Endothelial cell of umbilical vein (primary cell): ENCODE measurements around the gene DUSP5. TPM values are rescaled to one million over a fixed set of nuclear protein-coding genes. Genes with fewer than 3 reads are reported as not detected.
A peak's percentile ranks its signal among the peaks of the same experiment; 100 is the strongest.

Source experiments
- BruUV-seq: library from RNA; stranded (reverse); fragments of 400-500 nt; replicated peaks from 2 replicates; lab custom pipeline; 2021; lab: Mats Ljungman, UMichigan
- CTCF ChIA-PET: fragments of 300-600, 350-600 bp; sonication (Branson Sonifier 250); formaldehyde crosslinking; loops from one replicate; lab custom pipeline; 2021; ENCODE audit warnings: antibody characterized with exemption, inconsistent platforms; lab: Charles Lee
- POLR2A ChIA-PET: fragments of 300-600, 350-600 bp; sonication (Branson Sonifier 250); formaldehyde crosslinking; loops from one replicate; lab custom pipeline; 2021; ENCODE audit warnings: antibody characterized with exemption, inconsistent platforms; lab: Charles Lee
- DNase-seq: peaks from one replicate; pipeline ENCODE4 v3.0.0-alpha.2; 2011; ENCODE audit warnings: low read depth, low spot score
- FAIRE-seq: peaks from 2 replicates; lab custom pipeline; 2011; peaks lifted over from hg19 to GRCh38; lab: Jason Lieb, UNC
- H2AFZ ChIP-seq: 2 replicates; pipeline ENCODE4 v1.6.0; 2012; ENCODE audit warnings: low read depth, low read length, control low read depth, inconsistent platforms
- H3K27ac ChIP-seq: 2 replicates; pipeline ENCODE4 v1.5.1; 2011; ENCODE audit warnings: low read depth, mild to moderate bottlenecking, control low read depth, low read length, moderate library complexity; ENCODE audit not compliant: insufficient read depth
- H3K27me3 ChIP-seq, 2 experiments: 2 replicates each; pipeline versions ENCODE4 v1.6.0 to v1.6.1; 2011; ENCODE audit warnings: low read length in 2 of 2, mixed read lengths in 1 of 2; ENCODE audit not compliant: control insufficient read depth in 2 of 2, insufficient read depth in 2 of 2
- H3K36me3 ChIP-seq, 2 experiments: 2 replicates in 1 of 2; 3 replicates in 1 of 2; pipeline ENCODE4 v1.5.1; 2011; ENCODE audit warnings: low read length in 2 of 2, mild to moderate bottlenecking in 1 of 2, moderate library complexity in 1 of 2; ENCODE audit not compliant: control insufficient read depth in 2 of 2, insufficient read depth in 2 of 2; ENCODE audit errors: extremely low read depth in 1 of 2
- H3K4me1 ChIP-seq: 3 replicates; pipeline ENCODE4 v1.5.1; 2011; ENCODE audit warnings: mild to moderate bottlenecking, low read length; ENCODE audit not compliant: control insufficient read depth, insufficient read depth; ENCODE audit errors: extremely low read depth
- H3K4me2 ChIP-seq: 2 replicates; pipeline ENCODE4 v1.6.1; 2011; ENCODE audit warnings: low read length, control low read depth, mixed read lengths; ENCODE audit not compliant: insufficient read depth
- H3K4me3 ChIP-seq, 3 experiments: fragments of 200-600 bp in 1 of 3; sonication (generic), shearing (Covaris generic) in 1 of 3; replicated peaks in 1 of 3; 2 replicates each; pipeline ENCODE4 v1.5.1; 2011 to 2016; ENCODE audit warnings: control low read depth in 3 of 3, low read length in 3 of 3, mild to moderate bottlenecking in 2 of 3, inconsistent platforms in 1 of 3, low read depth in 1 of 3, moderate library complexity in 1 of 3; ENCODE audit not compliant: insufficient read depth in 1 of 3
- H3K79me2 ChIP-seq: 2 replicates; pipeline ENCODE4 v1.6.0; 2012; ENCODE audit warnings: low read length, inconsistent platforms; ENCODE audit not compliant: control insufficient read depth, insufficient read depth
- H3K9ac ChIP-seq: replicated peaks from 2 replicates; pipeline ENCODE3; 2011; ENCODE audit warnings: low read length, control low read depth; ENCODE audit not compliant: insufficient read depth; ENCODE audit errors: extremely low read depth
- H3K9me1 ChIP-seq: replicated peaks from 3 replicates; pipeline ENCODE4 v1.6.0; 2011; ENCODE audit warnings: mild to moderate bottlenecking, low read length; ENCODE audit not compliant: control insufficient read depth, insufficient read depth; ENCODE audit errors: extremely low read depth
- H3K9me3 ChIP-seq: replicated peaks from 2 replicates; pipeline ENCODE4 v1.5.1; 2012; ENCODE audit warnings: low read length, inconsistent platforms; ENCODE audit not compliant: control insufficient read depth, insufficient read depth
- H4K20me1 ChIP-seq: replicated peaks from 2 replicates; pipeline ENCODE3; 2011; ENCODE audit warnings: mild to moderate bottlenecking, low read length; ENCODE audit not compliant: control insufficient read depth, insufficient read depth; ENCODE audit errors: extremely low read depth
- EZH2 ChIP-seq: IDR thresholded peaks from 2 replicates; pipeline ENCODE4 v1.6.1; 2012; ENCODE audit warnings: borderline replicate concordance, low read depth, mild to moderate bottlenecking, moderate library complexity, low read length, inconsistent platforms; ENCODE audit not compliant: severe bottlenecking
- FOS ChIP-seq: IDR thresholded peaks from 2 replicates; pipeline ENCODE4 v1.6.1; 2011; ENCODE audit warnings: mild to moderate bottlenecking, low read length, moderate library complexity, borderline replicate concordance; ENCODE audit not compliant: insufficient read depth
- GATA2 ChIP-seq: IDR thresholded peaks from 2 replicates; pipeline ENCODE4 v1.7.0; 2011; ENCODE audit warnings: low read depth, mild to moderate bottlenecking, moderate library complexity, mixed read lengths, low read length; ENCODE audit not compliant: insufficient read length, insufficient read depth
- JUN ChIP-seq: IDR thresholded peaks from 2 replicates; pipeline ENCODE4 v1.6.1; 2011; ENCODE audit warnings: borderline replicate concordance, low read depth; ENCODE audit not compliant: insufficient read length, insufficient read depth
- MYC ChIP-seq: IDR thresholded peaks from one replicate; pipeline ENCODE4 v1.6.1; 2011; ENCODE audit warnings: mild to moderate bottlenecking, low read depth, low read length
- POLR2A ChIP-seq: IDR thresholded peaks from 2 replicates; pipeline ENCODE4 v1.6.1; 2012; ENCODE audit warnings: low read depth, mild to moderate bottlenecking, control low read depth, low read length
- POLR2AphosphoS5 ChIP-seq: IDR thresholded peaks from 2 replicates; pipeline ENCODE4 v1.6.1; 2012; ENCODE audit warnings: low read depth, mild to moderate bottlenecking, control low read depth, low read length, moderate library complexity; ENCODE audit not compliant: insufficient read depth
- dilution Hi-C: fragments of 300-500 bp; cut with MboI; formaldehyde crosslinking; loops from one replicate; pipeline ENCODE4 v1.15.0; 2019; ENCODE audit warnings: low sequenced_read_pairs; ENCODE audit not compliant: extremely low pct_ligation_motif_present
- intact Hi-C: fragments of 100-400 bp; cut with micrococcal nuclease; formaldehyde crosslinking; loops from one replicate; pipeline ENCODE4 v1.10.0; 2022
- polyA plus RNA-seq, 4 experiments: library from polyadenylated mRNA; depleted of rRNA in 3 of 4; stranded (reverse) in 3 of 4; unstranded in 1 of 4; fragments of >200 nt; gene quantifications; 2 replicates each; pipeline versions ENCODE4 v1.2.1 to v1.2.3, GENCODE V29; 2011 to 2012; ENCODE audit warnings: missing spikeins in 1 of 4
- total RNA-seq: library from RNA; stranded (reverse); gene quantifications from 2 replicates; pipeline ENCODE4 v1.2.3, GENCODE V29; 2021
- TF ChIP-seq, protein P1 (sequence below): IDR thresholded peaks from 2 replicates; pipeline ENCODE4 v1.6.1; 2011; ENCODE audit not compliant: insufficient read depth, insufficient read length
- TF ChIP-seq, protein P2 (sequence below), 2 donors: IDR thresholded peaks; 1 replicate in 1 of 2; 2 replicates in 1 of 2; pipeline ENCODE4 v1.5.1; 2011; ENCODE audit warnings: low read length in 2 of 2, mild to moderate bottlenecking in 2 of 2, moderate library complexity in 2 of 2, control low read depth in 1 of 2, inconsistent platforms in 1 of 2, low read depth in 1 of 2; ENCODE audit not compliant: insufficient read depth in 1 of 2; ENCODE audit errors: extremely low read depth in 1 of 2

DUSP5 gene
- total and polyA plus RNA-seq, 2 donors (not counting 3 experiments of a cell fraction or from before 2014, with no cell fraction given), result 12.2 to 25.2 TPM

DNA sequence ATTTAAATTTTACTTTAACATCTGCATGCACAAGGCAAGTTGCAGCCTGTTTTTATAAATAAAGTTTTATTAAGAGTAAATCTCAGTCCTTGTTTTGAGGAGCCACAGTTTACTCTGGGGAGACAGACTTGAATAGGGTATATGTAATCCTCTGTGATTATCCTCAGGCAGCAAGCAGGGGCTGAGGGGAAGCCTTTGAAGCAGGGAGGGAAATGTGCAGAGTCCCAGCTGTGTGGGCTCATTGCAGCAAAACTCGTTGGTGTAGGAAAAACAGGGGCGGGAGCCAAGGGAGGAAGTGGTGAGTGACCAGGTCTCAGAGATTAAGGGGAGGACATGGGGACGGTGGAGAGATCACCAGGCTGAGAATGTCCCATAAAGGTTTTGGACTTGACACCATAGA is 35.4 kb downstream of the DUSP5 start:
- Histone ChIP-seq H3K27me3 (no peaks in the 10 kb centered on the region), H3K4me3 (no peak overlapping the region), H2AFZ (peak overlapping the region; percentile 68), H3K9ac (no peak overlapping the region), H3K4me1 (peaks cover 36% of the 10 kb centered on the region), H3K36me3 (no peaks in the 10 kb centered on the region), H3K27ac (no peak overlapping the region), H3K9me3 (no peaks in the 10 kb centered on the region), H3K79me2 (no peaks in the 10 kb centered on the region), H4K20me1 (no peaks in the 10 kb centered on the region), H3K9me1 (no peaks in the 10 kb centered on the region), H3K4me2 (no peak overlapping the region)
- CTCF ChIA-PET, result interaction anchor here (0.6 to 3.0 kb wide), 4 partner anchors 32 to 225 kb away, joined by 3 to 12 read pairs (median 3); no protein-coding TSS in a partner anchor
- POLR2A ChIA-PET, result interaction anchor here (0.6 kb wide), 1 partner anchor 14 kb away, joined by 3 read pairs; no protein-coding TSS in a partner anchor
- TF ChIP-seq, protein P1, sequence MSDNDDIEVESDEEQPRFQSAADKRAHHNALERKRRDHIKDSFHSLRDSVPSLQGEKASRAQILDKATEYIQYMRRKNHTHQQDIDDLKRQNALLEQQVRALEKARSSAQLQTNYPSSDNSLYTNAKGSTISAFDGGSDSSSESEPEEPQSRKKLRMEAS, result no peak
- dilution Hi-C loops, result no loop called here
- intact Hi-C loops, result loop anchor here (1.0 kb wide), 1 partner anchor 34 kb away; the partner anchor contains the start of gene SMC3
- FAIRE-seq (peak; percentile 68), DNase-seq (peak; percentile 46)
- no TSS peak for BruUV-seq

DNA sequence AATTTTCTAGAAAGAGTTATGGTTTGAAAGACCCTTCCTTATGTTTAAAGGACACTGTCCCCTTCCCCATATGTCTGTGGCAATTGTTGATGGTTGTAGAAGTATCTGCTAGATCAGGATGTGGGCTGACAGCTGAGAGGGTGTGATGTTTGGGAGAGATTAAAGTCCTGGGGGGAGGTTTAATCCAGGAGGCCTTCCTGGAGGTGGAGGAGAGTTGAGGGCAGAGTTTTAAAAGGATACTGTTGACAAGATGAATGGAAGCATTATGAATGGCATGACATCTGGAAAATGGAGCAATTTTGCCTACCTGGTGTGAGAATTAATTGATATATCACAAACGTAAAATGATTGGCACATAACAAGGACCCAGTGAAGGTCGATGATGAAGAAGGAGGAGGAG is 36.9 kb downstream of the DUSP5 start:
- Histone ChIP-seq H3K4me1 (peaks cover 22% of the 10 kb centered on the region), H3K27me3 (no peaks in the 10 kb centered on the region), H3K9me3 (no peaks in the 10 kb centered on the region), H3K4me2 (no peak overlapping the region), H3K9me1 (no peaks in the 10 kb centered on the region), H3K9ac (no peak overlapping the region), H2AFZ (no peak overlapping the region), H4K20me1 (no peaks in the 10 kb centered on the region), H3K79me2 (no peaks in the 10 kb centered on the region), H3K4me3 (no peak overlapping the region), H3K27ac (no peak overlapping the region), H3K36me3 (no peaks in the 10 kb centered on the region)
- no TSS peak for BruUV-seq
- no peak for DNase-seq
- TF ChIP-seq POLR2AphosphoS5, result no peak
- TF ChIP-seq, protein P2, sequence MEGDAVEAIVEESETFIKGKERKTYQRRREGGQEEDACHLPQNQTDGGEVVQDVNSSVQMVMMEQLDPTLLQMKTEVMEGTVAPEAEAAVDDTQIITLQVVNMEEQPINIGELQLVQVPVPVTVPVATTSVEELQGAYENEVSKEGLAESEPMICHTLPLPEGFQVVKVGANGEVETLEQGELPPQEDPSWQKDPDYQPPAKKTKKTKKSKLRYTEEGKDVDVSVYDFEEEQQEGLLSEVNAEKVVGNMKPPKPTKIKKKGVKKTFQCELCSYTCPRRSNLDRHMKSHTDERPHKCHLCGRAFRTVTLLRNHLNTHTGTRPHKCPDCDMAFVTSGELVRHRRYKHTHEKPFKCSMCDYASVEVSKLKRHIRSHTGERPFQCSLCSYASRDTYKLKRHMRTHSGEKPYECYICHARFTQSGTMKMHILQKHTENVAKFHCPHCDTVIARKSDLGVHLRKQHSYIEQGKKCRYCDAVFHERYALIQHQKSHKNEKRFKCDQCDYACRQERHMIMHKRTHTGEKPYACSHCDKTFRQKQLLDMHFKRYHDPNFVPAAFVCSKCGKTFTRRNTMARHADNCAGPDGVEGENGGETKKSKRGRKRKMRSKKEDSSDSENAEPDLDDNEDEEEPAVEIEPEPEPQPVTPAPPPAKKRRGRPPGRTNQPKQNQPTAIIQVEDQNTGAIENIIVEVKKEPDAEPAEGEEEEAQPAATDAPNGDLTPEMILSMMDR (IDR thresholded peaks at IDR 0.05; ENCODE audit: extremely low read depth in 1 of 2, insufficient read depth in 1 of 2, low read depth in 1 of 2, low read length in 2 of 2), result no peak
- no peak for TF ChIP-seq GATA2
- TF ChIP-seq POLR2A, result no peak
- no peak for TF ChIP-seq FOS
- TF ChIP-seq EZH2, result no peak
- TF ChIP-seq MYC, result no peak
- TF ChIP-seq JUN, result no peak
- TF ChIP-seq, protein P1, result no peak
- ChIA-PET CTCF (interaction anchor here (0.7 to 3.0 kb wide), 7 partner anchors 32 to 230 kb away, joined by 3 to 12 read pairs (median 3); partner anchors contain the start of gene SMNDC1), POLR2A (no interaction called here)
- no peak for FAIRE-seq
- intact Hi-C loops (no loop called here), dilution Hi-C loops (no loop called here)
